Measurements from ENCODE around the gene HORMAD2. TPM values are rescaled to one million over a fixed set of nuclear protein-coding genes. Genes with fewer than 3 reads are reported as not detected.

HORMAD2 gene
- total RNA-seq, 4 donors from 2014 or later, result not detected

GRCh38 chr22:30159561-30160353 lies 79.5 kb downstream of the HORMAD2 start:
- Histone ChIP-seq H3K27me3 (peaks cover 0 to 5% (median 0%) of the 10 kb centered on the region in 4 donors), H3K27ac (replicated peaks in 1 of 4) (no peak overlapping the region), H3K36me3 (no peaks in the 10 kb centered on the region), H3K9me3 (no peaks in the 10 kb centered on the region), H3K4me1 (no peaks in the 10 kb centered on the region), H3K4me3 (no peak overlapping the region)
- no peak for DNase-seq (ENCODE audit: extremely low spot score)
- TF ChIP-seq CTCF (IDR thresholded peaks at IDR 0.05) (no peak), POLR2AphosphoS5 (IDR thresholded peaks at IDR 0.05) (no peak), POLR2A (IDR thresholded peaks at IDR 0.05; ENCODE audit: low read depth) (no peak), EP300 (IDR thresholded peaks at IDR 0.05) (no peak)
- 61% methylated on average over 2 of the region's 2 CpGs for WGBS
- intact Hi-C loops (cut with DNase I), result no loop called here

- H3K36me3 ChIP-seq, result no peaks in the 10 kb centered on the region
- TF ChIP-seq CTCF (IDR thresholded peaks at IDR 0.05), result no peak
- TF ChIP-seq POLR2AphosphoS5 (IDR thresholded peaks at IDR 0.05), result no peak
- no peak for TF ChIP-seq POLR2A (IDR thresholded peaks at IDR 0.05; ENCODE audit: low read depth)
- no peak for TF ChIP-seq EP300 (IDR thresholded peaks at IDR 0.05)
- no peaks in the 10 kb centered on the region for H3K4me1 ChIP-seq
- intact Hi-C loops (cut with DNase I), result no loop called here
- peaks cover 0 to 4% (median 0%) of the 10 kb centered on the region in 4 donors for H3K27me3 ChIP-seq
- DNase-seq (ENCODE audit: extremely low spot score), result no peak
- H3K9me3 ChIP-seq, result no peaks in the 10 kb centered on the region
- H3K4me3 ChIP-seq, result no peak overlapping the region
- H3K27ac ChIP-seq (replicated peaks in 1 of 4), result no peak overlapping the region
Measured at GRCh38 chr22:30161051-30161469, 80.8 kb downstream of the HORMAD2 start.

GRCh38 chr22:30167296-30167695 lies 87.0 kb downstream of the HORMAD2 start:
- intact Hi-C loops (cut with DNase I), result no loop called here

GRCh38 chr22:30167734-30168133 lies 87.5 kb downstream of the HORMAD2 start:
- Histone ChIP-seq H3K36me3 (no peaks in the 10 kb centered on the region), H3K27me3 (peaks cover 0 to 11% (median 0%) of the 10 kb centered on the region in 4 donors), H3K27ac (replicated peaks in 1 of 4) (no peak overlapping the region), H3K4me3 (no peak overlapping the region), H3K9me3 (no peaks in the 10 kb centered on the region), H3K4me1 (no peaks in the 10 kb centered on the region)
- no peak for DNase-seq (ENCODE audit: extremely low spot score)
- intact Hi-C loops (cut with DNase I), result no loop called here
- WGBS, result 80% methylated on average over 1 of the region's 1 CpG
- TF ChIP-seq POLR2A (IDR thresholded peaks at IDR 0.05; ENCODE audit: low read depth), result no peak
- no peak for TF ChIP-seq CTCF (IDR thresholded peaks at IDR 0.05)
- TF ChIP-seq EP300 (IDR thresholded peaks at IDR 0.05), result no peak
- no peak for TF ChIP-seq POLR2AphosphoS5 (IDR thresholded peaks at IDR 0.05)

More at GRCh38 chr22:30167296-30167695, 87.0 kb downstream of the HORMAD2 start:
- TF ChIP-seq POLR2A (IDR thresholded peaks at IDR 0.05; ENCODE audit: low read depth) (no peak), CTCF (IDR thresholded peaks at IDR 0.05) (no peak), EP300 (IDR thresholded peaks at IDR 0.05) (no peak)
- no peak for DNase-seq (ENCODE audit: extremely low spot score)
- H3K4me3 ChIP-seq, result no peak overlapping the region
- H3K9me3 ChIP-seq, result no peaks in the 10 kb centered on the region
- no peaks in the 10 kb centered on the region for H3K36me3 ChIP-seq
- 70% methylated on average over 2 of the region's 2 CpGs for WGBS
- H3K27me3 ChIP-seq, result peaks cover 0 to 11% (median 0%) of the 10 kb centered on the region in 4 donors
- H3K4me1 ChIP-seq, result no peaks in the 10 kb centered on the region
- no peak overlapping the region for H3K27ac ChIP-seq (replicated peaks in 1 of 4)
